ENCODE measurements around the gene PGAP6.

DNA sequence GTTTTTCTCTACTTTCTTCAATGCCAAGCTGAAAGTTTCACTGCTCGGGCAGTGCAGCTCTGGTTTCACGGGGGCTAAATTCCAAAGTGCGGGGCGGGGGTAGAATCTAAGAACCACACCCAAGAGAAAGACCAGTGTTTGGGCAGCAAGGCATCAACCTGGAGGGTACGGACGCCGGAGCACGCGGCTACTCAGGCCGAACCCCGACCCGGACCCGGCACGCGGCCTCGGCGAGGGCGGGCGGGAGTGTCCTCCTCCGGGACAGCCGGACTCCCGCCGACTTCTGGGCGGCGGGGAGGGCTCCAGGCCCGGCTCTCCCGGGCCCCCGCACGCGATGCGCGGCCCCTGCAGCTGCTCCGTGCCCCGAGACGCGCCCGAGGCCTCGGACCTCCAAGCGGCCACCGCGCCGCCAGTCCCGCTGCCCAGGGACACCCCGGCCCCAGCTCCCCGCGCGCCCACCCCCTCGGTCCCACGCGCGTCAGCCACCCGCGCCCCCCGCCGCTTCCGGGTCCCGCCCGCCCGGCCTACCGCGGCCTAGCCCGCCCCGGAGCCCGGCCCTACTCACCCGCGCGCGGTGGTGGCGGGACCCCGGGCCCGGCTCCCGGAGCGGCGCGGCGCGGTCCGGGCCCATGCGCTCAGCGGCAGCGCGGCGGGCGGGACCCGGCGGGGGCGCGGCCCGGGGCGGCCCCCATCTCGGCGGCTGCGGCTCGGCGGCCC, 29.8 kb downstream of the PGAP6 start:
- TF ChIP-seq POLR2A (IDR thresholded peaks at IDR 0.05; ENCODE audit: low read depth, low read length): no peak
- no peak for TF ChIP-seq POLR2AphosphoS5 (IDR thresholded peaks at IDR 0.05; ENCODE audit: low read depth, low read length)
- no peak for TF ChIP-seq TAF1 (IDR thresholded peaks at IDR 0.05; ENCODE audit: borderline replicate concordance, low read depth, low read length)

All from GM12892 (cell line).